AG09309 (cell line): ENCODE measurements around the gene SEC11A.

Experiments used
- DNase-seq: peaks from one replicate; pipeline ENCODE4 v3.0.0-alpha.2; 2010; ENCODE audit warnings: low read depth
- H3K4me3 ChIP-seq: 2 replicates; pipeline ENCODE4 v1.5.1; 2011; ENCODE audit warnings: mild to moderate bottlenecking, low read depth, low read length, moderate library complexity; ENCODE audit not compliant: control insufficient read depth
- CTCF ChIP-seq: IDR thresholded peaks from 2 replicates; pipeline ENCODE4 v1.5.1; 2011; ENCODE audit warnings: mild to moderate bottlenecking, low read depth, low read length, inconsistent platforms; ENCODE audit not compliant: insufficient read depth, control insufficient read depth; ENCODE audit errors: missing control alignments

The SEC11A gene

GRCh38 chr15:84722628-84723027 is 6.7 kb upstream of the SEC11A start:
- DNase-seq = no peak

DNA sequence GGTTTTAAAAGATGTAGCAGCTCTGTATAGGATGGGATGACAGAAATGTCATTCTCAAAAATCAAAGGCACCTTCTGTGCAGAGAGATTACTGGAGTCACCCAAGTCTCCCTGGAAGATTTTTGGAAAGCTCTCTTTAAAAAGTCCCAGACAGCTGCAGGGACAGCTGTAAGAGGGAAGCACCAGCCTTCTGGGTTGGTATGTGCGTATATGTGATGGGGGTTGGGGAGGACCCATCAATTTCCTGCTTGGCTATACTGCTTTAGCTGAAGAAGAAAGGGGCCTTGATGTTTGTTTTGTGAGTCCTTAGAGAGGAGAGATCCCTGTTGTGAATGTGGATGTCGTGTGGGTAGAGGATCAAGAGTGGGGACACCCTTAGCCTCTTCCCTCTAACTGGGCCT is 5.4 kb upstream of the SEC11A start:
- TF ChIP-seq CTCF = no peak
- no peak overlapping the region for H3K4me3 ChIP-seq
- DNase-seq = no peak

More at GRCh38 chr15:84722628-84723027, 6.7 kb upstream of the SEC11A start:
- TF ChIP-seq CTCF = no peak
- no peak overlapping the region for H3K4me3 ChIP-seq

DNA sequence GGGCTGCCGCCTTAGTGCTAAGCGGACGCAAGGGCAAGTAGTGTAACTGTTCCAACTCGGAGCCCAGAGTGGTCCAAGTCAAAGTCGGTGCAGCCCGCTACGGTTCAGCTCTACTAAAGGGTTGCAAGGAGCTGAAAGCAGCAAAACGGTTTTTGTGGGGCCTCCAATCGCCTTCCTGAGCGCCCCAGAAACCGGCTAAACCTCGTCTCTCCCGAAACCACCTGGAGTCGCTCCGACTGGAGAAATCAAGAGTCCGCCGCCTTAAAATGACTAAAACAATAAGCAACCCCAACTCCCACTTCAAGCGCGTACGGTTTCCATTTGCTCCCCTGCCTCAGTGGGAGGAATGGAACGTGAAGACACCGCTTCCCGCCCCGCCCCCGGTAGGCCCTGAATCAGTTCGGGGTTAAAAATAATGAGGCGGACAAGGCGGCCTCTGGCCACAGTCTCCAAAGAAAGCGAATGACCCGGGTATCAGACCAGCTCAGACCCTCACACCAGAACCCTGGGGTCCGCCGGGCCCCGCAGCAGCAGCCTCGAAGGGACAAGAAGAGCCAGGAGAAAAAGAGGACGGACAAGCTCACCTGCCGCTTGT is 401 bp downstream of the SEC11A start:
- no peak for DNase-seq
- no peak for TF ChIP-seq CTCF
- peak overlapping the region; percentile 81 for H3K4me3 ChIP-seq

GRCh38 chr15:84714821-84715220 is 1.1 kb downstream of the SEC11A start:
- no peak for TF ChIP-seq CTCF
- DNase-seq = no peak
- H3K4me3 ChIP-seq = peak overlapping the region; percentile 81

DNA sequence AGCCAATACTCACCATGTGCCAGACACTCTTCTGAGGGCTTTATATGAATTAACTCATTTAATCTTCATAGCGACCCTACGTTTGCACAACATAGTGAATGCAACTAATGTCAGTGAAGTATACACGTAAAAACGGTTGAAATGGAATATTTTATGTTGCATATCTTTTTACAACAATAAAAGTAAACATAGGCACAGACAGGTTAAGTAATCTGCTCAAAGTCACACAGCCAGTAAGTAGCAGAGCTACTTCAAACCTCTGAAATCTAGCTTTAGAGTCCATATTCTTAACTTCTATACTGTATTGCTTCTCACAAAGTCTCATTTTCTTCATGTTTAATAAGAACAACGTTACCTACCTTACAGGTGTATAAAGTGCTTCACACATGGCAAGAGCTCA is 1.6 kb downstream of the SEC11A start:
- no peak for DNase-seq
- peak overlapping the region; percentile 81; the same call in 1 of the 2 replicates for H3K4me3 ChIP-seq
- TF ChIP-seq CTCF = no peak

GRCh38 chr15:84703808-84704207 is 12.1 kb downstream of the SEC11A start:
- DNase-seq = no peak
- TF ChIP-seq CTCF = no peak
- H3K4me3 ChIP-seq = no peak overlapping the region
